Gastrocnemius medialis (tissue), 4 donors: Measurements from ENCODE around the gene MS4A4A. TPM values are rescaled to one million over a fixed set of nuclear protein-coding genes. Genes with fewer than 3 reads are reported as not detected.
"Not testable (repeated sequence)": the region's sequence is repeated elsewhere in the genome, so short reads cannot be mapped to it uniquely, and the experiment has no call there.

Experiments used
- ATAC-seq, 2 donors: fragments of 150-250 bp; one replicate each; pipeline ENCODE4 v1.9.1; 2016
- DNase-seq, 2 donors: peaks; one replicate each; pipeline ENCODE4 v3.0.0-alpha.2; 2019
- H3K27ac ChIP-seq, 4 donors: fragments of 200-600 bp; sonication (generic); 1 replicate in 1 of 4; 2 replicates in 3 of 4; pipeline ENCODE4 v1.5.1; 2016 to 2018; ENCODE audit warnings: mild to moderate bottlenecking in 2 of 4, moderate library complexity in 1 of 4
- H3K27me3 ChIP-seq, 3 donors: fragments of 200-600 bp; sonication (generic) in 2 of 3; 1 replicate in 1 of 3; 2 replicates in 2 of 3; pipeline versions ENCODE4 v1.5.1 to v1.6.0; 2016 to 2019; ENCODE audit warnings: mild to moderate bottlenecking in 1 of 3, moderate library complexity in 1 of 3
- H3K36me3 ChIP-seq, 2 donors: fragments of 200-600 bp; sonication (generic) in 1 of 2; one replicate each; pipeline ENCODE4 v1.5.1; 2017 to 2018
- H3K4me1 ChIP-seq, 2 donors: fragments of 200-600 bp; sonication (generic) in 1 of 2; one replicate each; pipeline ENCODE4 v1.5.1; 2016 to 2017; ENCODE audit warnings: mild to moderate bottlenecking in 2 of 2
- H3K4me3 ChIP-seq, 4 donors: fragments of 200-600 bp; sonication (generic) in 3 of 4; 1 replicate in 1 of 4; 2 replicates in 3 of 4; pipeline ENCODE4 v1.5.1; 2016 to 2019; ENCODE audit warnings: mild to moderate bottlenecking in 2 of 4
- H3K9me3 ChIP-seq, 3 donors: fragments of 200-600 bp; sonication (generic) in 2 of 3; 1 replicate in 1 of 3; 2 replicates in 2 of 3; pipeline ENCODE4 v1.5.1; 2016 to 2019
- POLR2A ChIP-seq, 2 donors: fragments of 450-650 bp; IDR thresholded peaks; one replicate each; pipeline ENCODE4 v1.6.1; 2017; ENCODE audit warnings: antibody characterized with exemption in 2 of 2, mild to moderate bottlenecking in 2 of 2, moderate library complexity in 2 of 2
- in situ Hi-C, 4 donors: fragments of 200-750 bp; cut with MboI; loops; one replicate each; pipeline versions ENCODE4 v1.15.0 to v1.8.0; 2017; ENCODE audit warnings: low sequenced_read_pairs in 4 of 4
- intact Hi-C: fragments of 100-400 bp; cut with DNase I; formaldehyde crosslinking; loops from one replicate; pipeline ENCODE4 v1.15.1; 2023; ENCODE audit warnings: low total_unique reads
- total RNA-seq, 4 donors: library from RNA; depleted of rRNA; stranded (reverse); fragments of >200 nt; gene quantifications; one replicate each; pipeline versions ENCODE4 v1.1.0 to v1.2.3, GENCODE V29; 2016
- TF ChIP-seq, protein P1 (sequence below), 5 experiments: fragments of 450-650 bp in 3 of 5; fragments of 200-600 bp in 2 of 5; sonication (generic) in 2 of 5; IDR thresholded peaks in 4 of 5; conservative IDR thresholded peaks in 1 of 5; 1 replicate in 4 of 5; 2 replicates in 1 of 5; pipeline ENCODE4 v1.5.1; 2016 to 2019; ENCODE audit warnings: antibody characterized with exemption in 5 of 5, mild to moderate bottlenecking in 3 of 5, moderate library complexity in 3 of 5

MS4A4A gene
- total RNA-seq, 4 donors from 2014 or later, result 5.8 to 15.6 (median 8.4) TPM

DNA sequence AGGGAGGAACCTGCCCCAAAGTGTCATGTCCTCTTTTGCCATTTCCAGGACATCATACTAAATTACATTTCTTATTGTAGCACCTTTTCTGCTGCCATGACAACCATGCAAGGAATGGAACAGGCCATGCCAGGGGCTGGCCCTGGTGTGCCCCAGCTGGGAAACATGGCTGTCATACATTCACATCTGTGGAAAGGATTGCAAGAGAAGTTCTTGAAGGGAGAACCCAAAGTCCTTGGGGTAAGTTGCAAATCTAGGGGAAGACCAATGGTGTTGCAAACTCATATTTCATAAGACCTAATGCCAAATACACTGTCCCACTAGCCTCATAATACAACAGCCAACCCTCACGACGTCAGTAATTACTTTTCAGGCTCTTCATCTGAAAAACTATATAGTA, 11.7 kb downstream of the MS4A4A start:
- ATAC-seq (no peak), DNase-seq (no peak)
- no peak overlapping the region for H3K27ac ChIP-seq
- H3K36me3 ChIP-seq, result no peaks in the 10 kb centered on the region
- no peaks in the 10 kb centered on the region for H3K9me3 ChIP-seq
- no peaks in the 10 kb centered on the region for H3K27me3 ChIP-seq
- H3K4me3 ChIP-seq, result no peak overlapping the region
- TF ChIP-seq POLR2A (IDR thresholded peaks at IDR 0.05), result no peak
- TF ChIP-seq, protein P1, sequence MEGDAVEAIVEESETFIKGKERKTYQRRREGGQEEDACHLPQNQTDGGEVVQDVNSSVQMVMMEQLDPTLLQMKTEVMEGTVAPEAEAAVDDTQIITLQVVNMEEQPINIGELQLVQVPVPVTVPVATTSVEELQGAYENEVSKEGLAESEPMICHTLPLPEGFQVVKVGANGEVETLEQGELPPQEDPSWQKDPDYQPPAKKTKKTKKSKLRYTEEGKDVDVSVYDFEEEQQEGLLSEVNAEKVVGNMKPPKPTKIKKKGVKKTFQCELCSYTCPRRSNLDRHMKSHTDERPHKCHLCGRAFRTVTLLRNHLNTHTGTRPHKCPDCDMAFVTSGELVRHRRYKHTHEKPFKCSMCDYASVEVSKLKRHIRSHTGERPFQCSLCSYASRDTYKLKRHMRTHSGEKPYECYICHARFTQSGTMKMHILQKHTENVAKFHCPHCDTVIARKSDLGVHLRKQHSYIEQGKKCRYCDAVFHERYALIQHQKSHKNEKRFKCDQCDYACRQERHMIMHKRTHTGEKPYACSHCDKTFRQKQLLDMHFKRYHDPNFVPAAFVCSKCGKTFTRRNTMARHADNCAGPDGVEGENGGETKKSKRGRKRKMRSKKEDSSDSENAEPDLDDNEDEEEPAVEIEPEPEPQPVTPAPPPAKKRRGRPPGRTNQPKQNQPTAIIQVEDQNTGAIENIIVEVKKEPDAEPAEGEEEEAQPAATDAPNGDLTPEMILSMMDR (IDR thresholded peaks at IDR 0.05 in 4 of 5, conservative IDR thresholded peaks at IDR 0.05 in 1 of 5), result no peak
- intact Hi-C loops (no loop called here), in situ Hi-C loops (no loop called here)
- no peaks in the 10 kb centered on the region for H3K4me1 ChIP-seq

- in situ Hi-C loops (no loop called here), intact Hi-C loops (no loop called here)
- ATAC-seq, result no peak
- TF ChIP-seq, protein P1 (IDR thresholded peaks at IDR 0.05 in 4 of 5, conservative IDR thresholded peaks at IDR 0.05 in 1 of 5), result no peak
- no peak for TF ChIP-seq POLR2A (IDR thresholded peaks at IDR 0.05)
- H3K27me3 ChIP-seq, result no peaks in the 10 kb centered on the region
- no peak overlapping the region for H3K4me3 ChIP-seq
- no peaks in the 10 kb centered on the region for H3K36me3 ChIP-seq
- no peak for DNase-seq
- no peak overlapping the region for H3K27ac ChIP-seq
- no peaks in the 10 kb centered on the region for H3K4me1 ChIP-seq
- H3K9me3 ChIP-seq, result no peaks in the 10 kb centered on the region
Observed at GRCh38 chr11:60301178-60301577, 20.7 kb downstream of the MS4A4A start.

DNA sequence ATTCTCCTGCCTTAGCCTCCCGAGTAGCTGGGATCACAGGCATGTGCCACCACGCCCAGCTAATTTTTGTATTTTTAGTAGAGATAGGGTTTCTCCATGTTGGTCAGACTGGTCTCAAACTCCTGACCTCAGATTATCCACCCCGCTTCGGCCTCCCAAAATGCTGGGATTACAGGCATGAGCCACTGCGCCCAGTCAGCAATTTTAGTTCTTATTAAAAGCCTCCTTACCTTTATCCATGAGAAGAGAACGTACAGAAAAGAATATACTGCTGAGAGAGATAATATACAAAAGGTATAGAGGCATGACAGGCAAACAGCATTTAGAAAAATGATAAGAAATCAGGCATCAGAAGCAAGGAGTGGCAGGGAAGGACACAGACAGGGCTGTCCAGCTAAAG, 21.4 kb downstream of the MS4A4A start:
- H3K27me3 ChIP-seq, intact Hi-C loops, H3K27ac ChIP-seq, H3K9me3 ChIP-seq, H3K4me1 ChIP-seq, in situ Hi-C loops, ATAC-seq, DNase-seq, H3K36me3 ChIP-seq, H3K4me3 ChIP-seq: not testable (repeated sequence)

GRCh38 chr11:60303661-60304060, 23.2 kb downstream of the MS4A4A start:
- ATAC-seq (no peak), DNase-seq (no peak)
- Histone ChIP-seq H3K36me3 (no peaks in the 10 kb centered on the region), H3K27ac (no peak overlapping the region), H3K9me3 (no peaks in the 10 kb centered on the region), H3K4me3 (no peak overlapping the region), H3K27me3 (no peaks in the 10 kb centered on the region), H3K4me1 (no peaks in the 10 kb centered on the region)
- in situ Hi-C loops, result no loop called here
- no peak for TF ChIP-seq POLR2A (IDR thresholded peaks at IDR 0.05)
- TF ChIP-seq, protein P1 (IDR thresholded peaks at IDR 0.05 in 4 of 5, conservative IDR thresholded peaks at IDR 0.05 in 1 of 5), result no peak
- intact Hi-C loops, result no loop called here

DNA sequence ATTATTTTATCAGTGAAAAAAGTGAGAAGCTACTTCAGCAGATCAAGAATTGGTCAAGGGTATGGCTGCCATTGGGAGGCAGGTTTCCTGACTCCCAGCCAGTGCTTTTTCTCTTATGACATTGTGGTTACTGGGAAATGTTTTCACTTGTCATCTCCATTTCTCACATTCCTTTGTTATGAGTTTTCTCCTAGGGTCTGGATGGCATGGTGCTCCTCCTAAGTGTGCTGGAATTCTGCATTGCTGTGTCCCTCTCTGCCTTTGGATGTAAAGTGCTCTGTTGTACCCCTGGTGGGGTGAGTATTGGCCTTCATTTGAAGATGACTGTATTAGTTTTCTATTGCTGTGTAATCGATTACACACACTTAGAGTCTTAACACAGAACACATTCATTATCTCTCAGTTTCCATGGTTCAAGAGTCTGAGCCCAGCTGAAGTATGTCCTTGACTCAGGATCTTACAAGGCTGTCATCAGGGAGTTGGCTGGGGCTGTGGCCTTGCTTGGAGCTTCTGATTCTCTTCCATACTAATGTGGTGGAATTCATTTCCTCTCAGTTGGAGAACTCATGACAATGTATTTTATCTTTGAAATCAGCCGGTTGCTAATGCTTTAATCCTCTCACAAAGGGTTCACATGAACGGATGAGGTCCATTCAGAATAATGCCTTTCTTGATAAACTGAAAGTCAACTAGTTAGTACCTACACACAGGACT, 25.6 kb downstream of the MS4A4A start:
- no peak for ATAC-seq
- TF ChIP-seq, protein P1 (IDR thresholded peaks at IDR 0.05 in 4 of 5, conservative IDR thresholded peaks at IDR 0.05 in 1 of 5), result no peak
- no peak for TF ChIP-seq POLR2A (IDR thresholded peaks at IDR 0.05)
- DNase-seq, result no peak
- Histone ChIP-seq H3K4me1 (no peaks in the 10 kb centered on the region), H3K27ac (no peak overlapping the region), H3K4me3 (no peak overlapping the region), H3K36me3 (no peaks in the 10 kb centered on the region), H3K27me3 (no peaks in the 10 kb centered on the region), H3K9me3 (no peaks in the 10 kb centered on the region)
- in situ Hi-C loops, result no loop called here
- intact Hi-C loops, result no loop called here
